Stimulated activated naive CD8-positive, alpha-beta T cell treated with anti-CD3 and anti-CD28 coated beads, Interleukin-15, amount 100 ng/mL, for 72 hours (primary cell): ENCODE results near the gene LLPH.

ENCODE experiments used
- ATAC-seq: fragments of 150-1000 bp; cut with Tn5 transposase; 2 replicates; pipeline ENCODE4 v1.10.0; 2021; ENCODE audit warnings: mild to moderate bottlenecking, moderate library complexity
- DNase-seq, 2 donors: peaks; one replicate each; pipeline ENCODE4 v3.0.0; 2021 to 2022
- H3K27ac Mint-ChIP-seq, 2 donors: one replicate each; pipeline ENCODE4 v1.8.0; 2022; ENCODE audit warnings: mild to moderate bottlenecking in 2 of 2, mixed read lengths in 2 of 2, moderate library complexity in 2 of 2
- H3K27me3 Mint-ChIP-seq: one replicate; pipeline ENCODE4 v1.8.0; 2022; ENCODE audit warnings: mixed read lengths
- H3K4me1 Mint-ChIP-seq: one replicate; pipeline ENCODE4 v1.8.0; 2022; ENCODE audit warnings: mild to moderate bottlenecking, mixed read lengths
- H3K4me3 Mint-ChIP-seq, 2 donors: one replicate each; pipeline ENCODE4 v1.8.0; 2022; ENCODE audit warnings: mild to moderate bottlenecking in 2 of 2, mixed read lengths in 2 of 2, moderate library complexity in 1 of 2
- H3K9me3 Mint-ChIP-seq, 2 donors: one replicate each; pipeline ENCODE4 v1.8.0; 2022; ENCODE audit warnings: mixed read lengths in 2 of 2

Gene LLPH

GRCh38 chr12:66119229-66119869 lies 11.2 kb downstream of the LLPH start:
- no peaks in the 10 kb centered on the region for H3K9me3 Mint-ChIP-seq
- no peaks in the 10 kb centered on the region for H3K27me3 Mint-ChIP-seq
- H3K4me3 Mint-ChIP-seq, result no peak overlapping the region
- peaks cover 10% of the 10 kb centered on the region for H3K4me1 Mint-ChIP-seq
- H3K27ac Mint-ChIP-seq, result no peak overlapping the region
- ATAC-seq (no peak), DNase-seq (no peak)

GRCh38 chr12:66118240-66118891 lies 12.2 kb downstream of the LLPH start:
- Mint-ChIP-seq H3K4me1 (peaks cover 17% of the 10 kb centered on the region), H3K4me3 (no peak overlapping the region), H3K9me3 (no peaks in the 10 kb centered on the region), H3K27me3 (no peaks in the 10 kb centered on the region), H3K27ac (no peak overlapping the region)
- DNase-seq (no peak), ATAC-seq (peak; percentile 53)

GRCh38 chr12:66117242-66117641 lies 13.3 kb downstream of the LLPH start:
- Mint-ChIP-seq H3K9me3 (no peaks in the 10 kb centered on the region), H3K4me3 (no peak overlapping the region), H3K4me1 (peaks cover 17% of the 10 kb centered on the region), H3K27me3 (no peaks in the 10 kb centered on the region), H3K27ac (no peak overlapping the region)
- DNase-seq (no peak), ATAC-seq (no peak)

GRCh38 chr12:66115071-66115600 lies 15.4 kb downstream of the LLPH start:
- Mint-ChIP-seq H3K4me3 (no peak overlapping the region), H3K27ac (no peak overlapping the region), H3K4me1 (peaks cover 15% of the 10 kb centered on the region), H3K9me3 (no peaks in the 10 kb centered on the region), H3K27me3 (no peaks in the 10 kb centered on the region)
- ATAC-seq, result no peak
- no peak for DNase-seq

GRCh38 chr12:66113471-66113870 lies 17.1 kb downstream of the LLPH start:
- H3K4me3 Mint-ChIP-seq, result no peak overlapping the region
- ATAC-seq (no peak), DNase-seq (no peak)
- H3K4me1 Mint-ChIP-seq, result peaks cover 8% of the 10 kb centered on the region
- no peaks in the 10 kb centered on the region for H3K27me3 Mint-ChIP-seq
- H3K9me3 Mint-ChIP-seq, result no peaks in the 10 kb centered on the region
- H3K27ac Mint-ChIP-seq, result no peak overlapping the region

- DNase-seq, result no peak
Measured at GRCh38 chr12:66111605-66112004, 18.9 kb downstream of the LLPH start.

GRCh38 chr12:66109056-66109455 lies 21.5 kb downstream of the LLPH start:
- Mint-ChIP-seq H3K27me3 (no peaks in the 10 kb centered on the region), H3K27ac (no peak overlapping the region), H3K4me1 (peaks cover 12% of the 10 kb centered on the region), H3K4me3 (no peak overlapping the region), H3K9me3 (no peaks in the 10 kb centered on the region)
- ATAC-seq (no peak), DNase-seq (no peak)

More at GRCh38 chr12:66111605-66112004, 18.9 kb downstream of the LLPH start:
- Mint-ChIP-seq H3K4me3 (no peak overlapping the region), H3K4me1 (peaks cover 16% of the 10 kb centered on the region), H3K9me3 (no peaks in the 10 kb centered on the region), H3K27me3 (no peaks in the 10 kb centered on the region), H3K27ac (peak overlapping the region in 1 of 2 donors; percentile 5)
- ATAC-seq, result no peak

- H3K4me3 Mint-ChIP-seq, result no peak overlapping the region
Measured at GRCh38 chr12:66108386-66108785, 22.2 kb downstream of the LLPH start.

GRCh38 chr12:66107451-66107915 lies 23.1 kb downstream of the LLPH start:
- H3K4me1 Mint-ChIP-seq, result peaks cover 8% of the 10 kb centered on the region
- no peak overlapping the region for H3K27ac Mint-ChIP-seq
- H3K27me3 Mint-ChIP-seq, result peaks cover 7% of the 10 kb centered on the region
- ATAC-seq, result peak; percentile 86
- peak; percentile 50 to 67 for DNase-seq
- H3K4me3 Mint-ChIP-seq, result no peak overlapping the region
- H3K9me3 Mint-ChIP-seq, result no peaks in the 10 kb centered on the region

More at GRCh38 chr12:66108386-66108785, 22.2 kb downstream of the LLPH start:
- DNase-seq (no peak), ATAC-seq (no peak)
- Mint-ChIP-seq H3K27me3 (no peaks in the 10 kb centered on the region), H3K9me3 (no peaks in the 10 kb centered on the region), H3K4me1 (peaks cover 8% of the 10 kb centered on the region), H3K27ac (peak overlapping the region in 1 of 2 donors; percentile 24)

GRCh38 chr12:66103016-66103913 lies 27.3 kb downstream of the LLPH start:
- ATAC-seq (no peak), DNase-seq (no peak)
- peaks cover 8% of the 10 kb centered on the region for H3K4me1 Mint-ChIP-seq

GRCh38 chr12:66092559-66093269 lies 37.8 kb downstream of the LLPH start:
- DNase-seq (no peak), ATAC-seq (no peak)
- Mint-ChIP-seq H3K4me3 (no peak overlapping the region), H3K9me3 (no peaks in the 10 kb centered on the region), H3K27me3 (peaks cover 11% of the 10 kb centered on the region), H3K4me1 (peaks cover 6% of the 10 kb centered on the region), H3K27ac (no peak overlapping the region)

More at GRCh38 chr12:66103016-66103913, 27.3 kb downstream of the LLPH start:
- H3K9me3 Mint-ChIP-seq, result peaks cover 0 to 5% of the 10 kb centered on the region in 2 donors
- H3K27me3 Mint-ChIP-seq, result peaks cover 27% of the 10 kb centered on the region
- H3K4me3 Mint-ChIP-seq, result no peak overlapping the region
- H3K27ac Mint-ChIP-seq, result no peak overlapping the region

GRCh38 chr12:66090157-66090556 lies 40.4 kb downstream of the LLPH start:
- Mint-ChIP-seq H3K27ac (no peak overlapping the region), H3K4me3 (no peak overlapping the region), H3K4me1 (peaks cover 6% of the 10 kb centered on the region), H3K9me3 (no peaks in the 10 kb centered on the region), H3K27me3 (peaks cover 9% of the 10 kb centered on the region)
- ATAC-seq (no peak), DNase-seq (no peak)

- Mint-ChIP-seq H3K27me3 (peaks cover 9% of the 10 kb centered on the region), H3K9me3 (no peaks in the 10 kb centered on the region), H3K27ac (no peak overlapping the region), H3K4me3 (no peak overlapping the region), H3K4me1 (peaks cover under 1% of the 10 kb centered on the region)
- ATAC-seq (peak; percentile 65), DNase-seq (peak; percentile 34 to 49)
Measured at GRCh38 chr12:66087365-66087943, 43.1 kb downstream of the LLPH start.

GRCh38 chr12:66085998-66086397 lies 44.6 kb downstream of the LLPH start:
- Mint-ChIP-seq H3K4me1 (no peaks in the 10 kb centered on the region), H3K27me3 (peaks cover 16% of the 10 kb centered on the region), H3K27ac (no peak overlapping the region), H3K9me3 (no peaks in the 10 kb centered on the region), H3K4me3 (no peak overlapping the region)
- ATAC-seq (no peak), DNase-seq (no peak)

GRCh38 chr12:66085213-66085612 lies 45.3 kb downstream of the LLPH start:
- H3K4me3 Mint-ChIP-seq, result no peak overlapping the region
- ATAC-seq, result no peak
- no peaks in the 10 kb centered on the region for H3K4me1 Mint-ChIP-seq
- no peak for DNase-seq
- peaks cover 21% of the 10 kb centered on the region for H3K27me3 Mint-ChIP-seq
- no peaks in the 10 kb centered on the region for H3K9me3 Mint-ChIP-seq
- no peak overlapping the region for H3K27ac Mint-ChIP-seq
